HepG2 (cell line): ENCODE results near the gene CFAP54. TPM values are rescaled to one million over a fixed set of nuclear protein-coding genes. Genes with fewer than 3 reads are reported as not detected.
"Not testable (repeated sequence)": the region's sequence is repeated elsewhere in the genome, so short reads cannot be mapped to it uniquely, and the experiment has no call there.

Experiments
- ATAC-seq: fragments of 200-7000 bp; cut with Tn5 transposase; 3 replicates; pipeline ENCODE4 v1.9.1; 2020; ENCODE audit warnings: mild to moderate bottlenecking, moderate library complexity
- BruUV-seq: library from RNA; stranded (reverse); fragments of 400-500 nt; replicated peaks from 2 replicates; lab custom pipeline; 2021; lab: Mats Ljungman, UMichigan
- CTCF ChIA-PET: fragments of 300-600 bp; formaldehyde crosslinking; extraction: SDS; loops from one replicate; lab custom pipeline; 2021; ENCODE audit warnings: low total read pairs, inconsistent platforms, low intra/inter-chr PET ratio; lab: Yijun Ruan, JAX
- POLR2A ChIA-PET: fragments of 350-600 bp; sonication (Branson Sonifier 250); formaldehyde crosslinking; loops from one replicate; lab custom pipeline; 2020; ENCODE audit warnings: antibody characterized with exemption, inconsistent platforms; lab: Yijun Ruan, JAX
- DNase-seq: peaks from one replicate; pipeline ENCODE4 v3.0.0-alpha.2; 2015; ENCODE audit warnings: low spot score
- FAIRE-seq: peaks from 3 replicates; lab custom pipeline; 2011; peaks lifted over from hg19 to GRCh38; lab: Jason Lieb, UNC
- H2AFZ ChIP-seq: one replicate; pipeline ENCODE4 v1.6.1; 2011; ENCODE audit warnings: low read length, inconsistent platforms
- H3K27ac ChIP-seq: fragments of 300-600 bp; 3 replicates; pipeline ENCODE4 v1.8.0; 2011; ENCODE audit warnings: mixed run types, mild to moderate bottlenecking, mixed read lengths, low read length, inconsistent platforms; ENCODE audit not compliant: insufficient read depth; ENCODE audit errors: extremely low read length
- H3K27me3 ChIP-seq, 2 experiments: fragments of 200-600 bp in 1 of 2; 2 replicates in 1 of 2; 3 replicates in 1 of 2; pipeline versions ENCODE4 v1.6.0 to v1.8.0; 2011; ENCODE audit warnings: low read length in 2 of 2, mild to moderate bottlenecking in 2 of 2, moderate library complexity in 2 of 2, inconsistent platforms in 1 of 2; ENCODE audit not compliant: insufficient read depth in 2 of 2, control insufficient read depth in 1 of 2
- H3K36me3 ChIP-seq, 2 experiments: fragments of 200-600 bp in 1 of 2; replicated peaks in 1 of 2; 2 replicates in 1 of 2; 3 replicates in 1 of 2; pipeline versions ENCODE4 v1.5.1 to v1.8.0; 2011; ENCODE audit warnings: low read length in 2 of 2, inconsistent platforms in 1 of 2; ENCODE audit not compliant: insufficient read depth in 2 of 2, control insufficient read depth in 1 of 2
- H3K4me1 ChIP-seq: 2 replicates; pipeline ENCODE4 v1.5.1; 2012; ENCODE audit warnings: low read length, inconsistent platforms; ENCODE audit not compliant: insufficient read depth
- H3K4me2 ChIP-seq: 2 replicates; pipeline ENCODE4 v1.6.0; 2011; ENCODE audit warnings: low read depth, low read length, inconsistent platforms
- H3K4me3 ChIP-seq, 3 experiments: fragments of 200-600 bp in 1 of 3; sonication (generic), shearing (Covaris generic) in 1 of 3; replicated peaks in 1 of 3; 2 replicates each; pipeline ENCODE4 v1.5.1; 2011 to 2016; ENCODE audit warnings: low read length in 3 of 3, inconsistent platforms in 2 of 3, low read depth in 2 of 3, mild to moderate bottlenecking in 2 of 3, control low read depth in 1 of 3, mixed read lengths in 1 of 3; ENCODE audit not compliant: insufficient read depth in 1 of 3
- H3K79me2 ChIP-seq: one replicate; pipeline ENCODE4 v1.6.1; 2011; ENCODE audit warnings: low read length, inconsistent platforms; ENCODE audit not compliant: insufficient read depth
- H3K9ac ChIP-seq: 2 replicates; pipeline ENCODE4 v1.6.0; 2011; ENCODE audit warnings: mild to moderate bottlenecking, low read depth, low read length, inconsistent platforms; ENCODE audit not compliant: insufficient read depth
- H3K9me3 ChIP-seq: 2 replicates; pipeline ENCODE4 v1.5.1; 2012; ENCODE audit warnings: mild to moderate bottlenecking, low read length
- H4K20me1 ChIP-seq: 2 replicates; pipeline ENCODE4 v1.6.0; 2011; ENCODE audit warnings: inconsistent platforms, mild to moderate bottlenecking, low read length, moderate library complexity; ENCODE audit not compliant: insufficient read depth
- HES4 ChIP-seq: sonication (generic); formaldehyde crosslinking; IDR thresholded peaks from 2 replicates; pipeline ENCODE4 v1.9.0; 2021; ENCODE audit warnings: mild to moderate bottlenecking, missing genetic modification reagents, borderline replicate concordance
- KDM5B ChIP-seq: sonication (generic); formaldehyde crosslinking; IDR thresholded peaks from 2 replicates; pipeline ENCODE4 v1.4.0; 2020; ENCODE audit warnings: missing genetic modification reagents, mild to moderate bottlenecking, borderline replicate concordance
- SUZ12 ChIP-seq: fragments of 150-350 bp; IDR thresholded peaks from 2 replicates; pipeline ENCODE4 v1.6.1; 2014; ENCODE audit warnings: low read depth, low read length
- ZNF567 ChIP-seq: sonication (generic); formaldehyde crosslinking; IDR thresholded peaks from 2 replicates; pipeline ENCODE4 v1.8.1; 2023; ENCODE audit warnings: mild to moderate bottlenecking, missing genetic modification reagents, borderline replicate concordance
- WGBS: methylation state at CpG from one replicate; pipeline ENCODE4 v1.1.6; 2017; ENCODE audit warnings: low lambda C conversion rate; 5-methylcytosine and 5-hydroxymethylcytosine counted together
- in situ Hi-C: cut with HindIII; loops from 2 replicates; pipeline ENCODE4 v1.10.0; 2017; ENCODE audit warnings: low pct_unique_long_range_greater_than_20kb; ENCODE audit not compliant: extremely low pct_ligation_motif_present
- intact Hi-C: fragments of 100-400 bp; cut with micrococcal nuclease; formaldehyde crosslinking; loops from one replicate; pipeline ENCODE4 v1.10.0; 2022; ENCODE audit not compliant: unreplicated experiment
- polyA plus RNA-seq, 8 experiments: library from polyadenylated mRNA; depleted of rRNA in 3 of 8; stranded (reverse) in 7 of 8; unstranded in 1 of 8; fragments of >200 nt; fragmentation: Illumina TruSeq in 4 of 8; extraction: Trizol in 4 of 8; gene quantifications; 2 replicates each; pipeline versions ENCODE4 v1.2.1 to v1.2.3, GENCODE V29; 2011 to 2016; ENCODE audit warnings: low read depth in 4 of 8, missing spikeins in 1 of 8, mixed read lengths in 1 of 8; ENCODE audit not compliant: insufficient read depth in 1 of 8
- total RNA-seq, 5 experiments: library from RNA; depleted of rRNA; stranded (reverse); fragments of >200 nt; fragmentation: Illumina TruSeq; extraction: Trizol; gene quantifications; 2 replicates each; pipeline ENCODE4 v1.2.3, GENCODE V29; 2016; ENCODE audit warnings: low read depth in 1 of 5
- TF ChIP-seq, protein P1 (sequence below): sonication (generic); formaldehyde crosslinking; IDR thresholded peaks from 2 replicates; pipeline ENCODE4 v1.9.0; 2021; ENCODE audit warnings: mild to moderate bottlenecking, missing genetic modification reagents
- TF ChIP-seq, protein P2 (sequence below): sonication (generic); formaldehyde crosslinking; IDR thresholded peaks from 2 replicates; pipeline ENCODE4 v1.8.0; 2022; ENCODE audit warnings: missing genetic modification reagents, low read depth, mild to moderate bottlenecking, borderline replicate concordance
- TF ChIP-seq, protein P3 (sequence below): sonication (generic); formaldehyde crosslinking; IDR thresholded peaks from 2 replicates; pipeline ENCODE4 v1.9.0; 2022; ENCODE audit warnings: low read depth, missing genetic modification reagents

Gene CFAP54
- total and polyA plus RNA-seq, 2 of the 13 experiments (the other 11 are each of a cell fraction or from before 2014, with no cell fraction given), result not detected

DNA sequence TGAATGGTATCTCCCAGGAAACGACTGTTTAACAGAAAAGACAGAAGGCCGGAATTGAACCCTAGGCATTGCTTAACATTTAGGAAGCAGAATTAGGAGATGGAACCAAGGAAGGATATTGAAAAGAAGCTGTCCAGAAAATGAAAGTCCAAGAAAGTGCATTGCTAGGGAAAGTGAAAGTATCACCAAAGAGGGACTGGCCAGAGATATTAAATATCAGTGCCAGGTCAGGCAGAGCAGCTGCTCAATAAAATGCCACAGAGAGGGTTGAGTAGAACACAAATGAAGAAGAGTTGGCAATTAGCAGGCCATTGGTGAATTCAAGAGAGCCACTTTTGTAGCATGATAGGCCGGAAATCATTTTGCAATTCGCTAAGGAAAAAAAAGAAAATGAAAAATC lies 101.6 kb downstream of the CFAP54 start (continued):
- TF ChIP-seq, protein P1, sequence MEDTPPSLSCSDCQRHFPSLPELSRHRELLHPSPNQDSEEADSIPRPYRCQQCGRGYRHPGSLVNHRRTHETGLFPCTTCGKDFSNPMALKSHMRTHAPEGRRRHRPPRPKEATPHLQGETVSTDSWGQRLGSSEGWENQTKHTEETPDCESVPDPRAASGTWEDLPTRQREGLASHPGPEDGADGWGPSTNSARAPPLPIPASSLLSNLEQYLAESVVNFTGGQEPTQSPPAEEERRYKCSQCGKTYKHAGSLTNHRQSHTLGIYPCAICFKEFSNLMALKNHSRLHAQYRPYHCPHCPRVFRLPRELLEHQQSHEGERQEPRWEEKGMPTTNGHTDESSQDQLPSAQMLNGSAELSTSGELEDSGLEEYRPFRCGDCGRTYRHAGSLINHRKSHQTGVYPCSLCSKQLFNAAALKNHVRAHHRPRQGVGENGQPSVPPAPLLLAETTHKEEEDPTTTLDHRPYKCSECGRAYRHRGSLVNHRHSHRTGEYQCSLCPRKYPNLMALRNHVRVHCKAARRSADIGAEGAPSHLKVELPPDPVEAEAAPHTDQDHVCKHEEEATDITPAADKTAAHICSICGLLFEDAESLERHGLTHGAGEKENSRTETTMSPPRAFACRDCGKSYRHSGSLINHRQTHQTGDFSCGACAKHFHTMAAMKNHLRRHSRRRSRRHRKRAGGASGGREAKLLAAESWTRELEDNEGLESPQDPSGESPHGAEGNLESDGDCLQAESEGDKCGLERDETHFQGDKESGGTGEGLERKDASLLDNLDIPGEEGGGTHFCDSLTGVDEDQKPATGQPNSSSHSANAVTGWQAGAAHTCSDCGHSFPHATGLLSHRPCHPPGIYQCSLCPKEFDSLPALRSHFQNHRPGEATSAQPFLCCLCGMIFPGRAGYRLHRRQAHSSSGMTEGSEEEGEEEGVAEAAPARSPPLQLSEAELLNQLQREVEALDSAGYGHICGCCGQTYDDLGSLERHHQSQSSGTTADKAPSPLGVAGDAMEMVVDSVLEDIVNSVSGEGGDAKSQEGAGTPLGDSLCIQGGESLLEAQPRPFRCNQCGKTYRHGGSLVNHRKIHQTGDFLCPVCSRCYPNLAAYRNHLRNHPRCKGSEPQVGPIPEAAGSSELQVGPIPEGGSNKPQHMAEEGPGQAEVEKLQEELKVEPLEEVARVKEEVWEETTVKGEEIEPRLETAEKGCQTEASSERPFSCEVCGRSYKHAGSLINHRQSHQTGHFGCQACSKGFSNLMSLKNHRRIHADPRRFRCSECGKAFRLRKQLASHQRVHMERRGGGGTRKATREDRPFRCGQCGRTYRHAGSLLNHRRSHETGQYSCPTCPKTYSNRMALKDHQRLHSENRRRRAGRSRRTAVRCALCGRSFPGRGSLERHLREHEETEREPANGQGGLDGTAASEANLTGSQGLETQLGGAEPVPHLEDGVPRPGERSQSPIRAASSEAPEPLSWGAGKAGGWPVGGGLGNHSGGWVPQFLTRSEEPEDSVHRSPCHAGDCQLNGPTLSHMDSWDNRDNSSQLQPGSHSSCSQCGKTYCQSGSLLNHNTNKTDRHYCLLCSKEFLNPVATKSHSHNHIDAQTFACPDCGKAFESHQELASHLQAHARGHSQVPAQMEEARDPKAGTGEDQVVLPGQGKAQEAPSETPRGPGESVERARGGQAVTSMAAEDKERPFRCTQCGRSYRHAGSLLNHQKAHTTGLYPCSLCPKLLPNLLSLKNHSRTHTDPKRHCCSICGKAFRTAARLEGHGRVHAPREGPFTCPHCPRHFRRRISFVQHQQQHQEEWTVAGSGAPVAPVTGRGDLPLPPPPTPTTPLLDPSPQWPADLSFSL, result no peak
- TF ChIP-seq, protein P2, sequence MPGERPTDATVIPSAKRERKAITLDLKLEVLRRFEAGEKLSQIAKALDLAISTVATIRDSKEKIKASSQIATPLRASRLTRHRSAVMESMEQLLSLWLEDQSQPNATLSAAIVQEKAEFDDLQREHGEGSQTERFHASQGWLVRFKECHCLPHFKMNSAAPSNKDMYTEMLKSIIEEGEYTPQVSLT (CRISPR knock-in tag), result no peak
- no peak for TF ChIP-seq SUZ12
- no peak for TF ChIP-seq HES4
- TF ChIP-seq ZNF567, result no peak
- TF ChIP-seq, protein P3, sequence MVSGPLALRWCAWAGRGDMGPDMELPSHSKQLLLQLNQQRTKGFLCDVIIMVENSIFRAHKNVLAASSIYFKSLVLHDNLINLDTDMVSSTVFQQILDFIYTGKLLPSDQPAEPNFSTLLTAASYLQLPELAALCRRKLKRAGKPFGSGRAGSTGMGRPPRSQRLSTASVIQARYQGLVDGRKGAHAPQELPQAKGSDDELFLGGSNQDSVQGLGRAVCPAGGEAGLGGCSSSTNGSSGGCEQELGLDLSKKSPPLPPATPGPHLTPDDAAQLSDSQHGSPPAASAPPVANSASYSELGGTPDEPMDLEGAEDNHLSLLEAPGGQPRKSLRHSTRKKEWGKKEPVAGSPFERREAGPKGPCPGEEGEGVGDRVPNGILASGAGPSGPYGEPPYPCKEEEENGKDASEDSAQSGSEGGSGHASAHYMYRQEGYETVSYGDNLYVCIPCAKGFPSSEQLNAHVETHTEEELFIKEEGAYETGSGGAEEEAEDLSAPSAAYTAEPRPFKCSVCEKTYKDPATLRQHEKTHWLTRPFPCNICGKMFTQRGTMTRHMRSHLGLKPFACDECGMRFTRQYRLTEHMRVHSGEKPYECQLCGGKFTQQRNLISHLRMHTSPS, result no peak
- TF ChIP-seq KDM5B (CRISPR knock-in tag), result no peak

DNA sequence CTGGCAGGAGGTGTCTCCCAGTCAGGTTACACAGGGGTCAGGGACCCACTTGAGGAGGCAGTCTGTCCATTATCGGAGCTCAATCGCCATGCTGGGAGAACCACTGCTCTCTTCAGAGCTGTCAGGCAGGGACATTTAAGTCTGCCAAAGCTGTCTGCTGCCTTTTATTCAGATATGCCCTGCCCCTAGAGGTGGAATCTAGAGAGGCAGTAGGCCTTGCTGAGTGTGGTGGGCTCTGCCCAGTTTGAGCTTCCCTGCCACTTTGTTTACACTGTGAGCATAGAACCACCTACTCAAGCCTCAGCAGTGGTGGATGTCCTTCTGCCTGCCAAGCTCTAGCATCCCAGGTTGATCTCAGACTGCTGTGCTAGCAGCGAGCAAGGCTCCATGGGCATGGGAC lies 115.0 kb downstream of the CFAP54 start:
- BruUV-seq, H3K36me3 ChIP-seq, in situ Hi-C loops, H3K4me3 ChIP-seq, intact Hi-C loops, POLR2A ChIA-PET, H3K27me3 ChIP-seq, H3K79me2 ChIP-seq, ATAC-seq, FAIRE-seq, H4K20me1 ChIP-seq, H3K9me3 ChIP-seq, H3K27ac ChIP-seq, CTCF ChIA-PET, H3K9ac ChIP-seq, H3K4me1 ChIP-seq, H2AFZ ChIP-seq, DNase-seq, H3K4me2 ChIP-seq: not testable (repeated sequence)
- WGBS, result 0% methylated on average over 1 of the region's 3 CpGs
